ENCODE data around the gene FYCO1. TPM values are rescaled to one million over a fixed set of nuclear protein-coding genes. Genes with fewer than 3 reads are reported as not detected.

The FYCO1 gene
- total RNA-seq, 1 experiment from 2014 or later = 5.4 TPM

- Histone ChIP-seq H3K36me3 (no peaks in the 10 kb centered on the region), H3K4me1 (replicated peaks) (no peaks in the 10 kb centered on the region), H3K27ac (no peak overlapping the region), H3K27me3 (replicated peaks) (no peaks in the 10 kb centered on the region), H3K9me3 (replicated peaks) (no peaks in the 10 kb centered on the region), H3K4me3 (no peak overlapping the region)
- DNase-seq (ENCODE audit: low read depth in 1 of 2, low spot score in 2 of 2) = no peak
Measured at GRCh38 chr3:45873036-45873435, 122.6 kb downstream of the FYCO1 start.

GRCh38 chr3:45872569-45872968 is 123.1 kb downstream of the FYCO1 start:
- no peak for DNase-seq (ENCODE audit: low read depth in 1 of 2, low spot score in 2 of 2)
- no peaks in the 10 kb centered on the region for H3K27me3 ChIP-seq (replicated peaks)
- H3K27ac ChIP-seq = no peak overlapping the region
- no peaks in the 10 kb centered on the region for H3K9me3 ChIP-seq (replicated peaks)
- no peaks in the 10 kb centered on the region for H3K4me1 ChIP-seq (replicated peaks)
- no peak overlapping the region for H3K4me3 ChIP-seq
- H3K36me3 ChIP-seq = no peaks in the 10 kb centered on the region

GRCh38 chr3:45871780-45872179 is 123.8 kb downstream of the FYCO1 start:
- no peaks in the 10 kb centered on the region for H3K36me3 ChIP-seq
- no peak overlapping the region for H3K27ac ChIP-seq
- no peak for DNase-seq (ENCODE audit: low read depth in 1 of 2, low spot score in 2 of 2)
- H3K9me3 ChIP-seq (replicated peaks) = no peaks in the 10 kb centered on the region
- no peaks in the 10 kb centered on the region for H3K27me3 ChIP-seq (replicated peaks)
- H3K4me1 ChIP-seq (replicated peaks) = no peaks in the 10 kb centered on the region
- H3K4me3 ChIP-seq = no peak overlapping the region

DNA sequence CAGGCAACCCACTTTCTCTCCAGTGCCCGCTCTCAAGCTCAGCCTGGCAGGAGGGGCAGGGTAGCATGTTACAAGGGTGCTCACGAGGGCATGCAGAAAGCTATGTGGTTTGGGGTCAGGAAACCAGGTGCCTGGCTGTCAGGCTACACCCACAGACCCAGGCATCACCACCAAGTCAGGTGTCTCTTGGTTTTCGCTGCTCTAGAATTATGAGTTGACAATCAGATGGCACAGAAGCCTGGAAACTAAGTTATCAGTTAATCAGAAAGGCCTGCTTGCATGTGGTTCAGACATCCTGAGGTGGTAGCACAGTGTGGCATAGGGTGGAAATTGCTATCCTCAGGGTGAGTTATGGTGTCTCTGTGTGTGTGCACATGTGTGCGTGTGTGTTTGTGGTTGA is 125.5 kb downstream of the FYCO1 start:
- Histone ChIP-seq H3K4me1 (replicated peaks) (no peaks in the 10 kb centered on the region), H3K27me3 (replicated peaks) (no peaks in the 10 kb centered on the region), H3K4me3 (no peak overlapping the region), H3K9me3 (replicated peaks) (no peaks in the 10 kb centered on the region), H3K27ac (no peak overlapping the region), H3K36me3 (no peaks in the 10 kb centered on the region)
- no peak for DNase-seq (ENCODE audit: low read depth in 1 of 2, low spot score in 2 of 2)

DNA sequence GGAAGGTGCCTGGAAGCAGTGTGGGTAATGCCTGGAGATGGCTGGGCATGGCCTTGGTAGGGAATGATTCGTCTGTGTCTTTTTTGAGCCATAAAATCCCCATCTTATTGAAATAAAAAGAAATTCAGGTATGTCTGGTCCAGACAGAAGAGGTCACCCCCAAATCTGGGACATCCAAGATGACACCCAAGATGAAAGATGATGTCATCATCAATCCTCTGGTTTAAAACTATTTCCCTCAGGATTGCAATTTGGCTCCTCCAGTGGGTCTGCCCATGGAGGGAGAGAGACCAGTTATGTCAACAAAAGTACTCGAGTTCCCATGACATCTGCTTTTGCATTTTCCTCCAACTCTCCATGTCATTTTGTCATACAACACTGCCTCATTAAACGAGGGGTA is 126.0 kb downstream of the FYCO1 start:
- no peaks in the 10 kb centered on the region for H3K36me3 ChIP-seq
- H3K27me3 ChIP-seq (replicated peaks) = no peaks in the 10 kb centered on the region
- no peak overlapping the region for H3K27ac ChIP-seq

GRCh38 chr3:45868650-45869049 is 127.0 kb downstream of the FYCO1 start:
- H3K9me3 ChIP-seq (replicated peaks) = no peaks in the 10 kb centered on the region
- no peak overlapping the region for H3K27ac ChIP-seq
- no peaks in the 10 kb centered on the region for H3K36me3 ChIP-seq
- DNase-seq (ENCODE audit: low read depth in 1 of 2, low spot score in 2 of 2) = no peak
- no peak overlapping the region for H3K4me3 ChIP-seq
- H3K27me3 ChIP-seq (replicated peaks) = no peaks in the 10 kb centered on the region
- no peaks in the 10 kb centered on the region for H3K4me1 ChIP-seq (replicated peaks)

More for the DNA sequence above, 126.0 kb downstream of the FYCO1 start:
- no peaks in the 10 kb centered on the region for H3K9me3 ChIP-seq (replicated peaks)
- DNase-seq (ENCODE audit: low read depth in 1 of 2, low spot score in 2 of 2) = no peak
- H3K4me1 ChIP-seq (replicated peaks) = no peaks in the 10 kb centered on the region
- H3K4me3 ChIP-seq = no peak overlapping the region

GRCh38 chr3:45868213-45868612 is 127.4 kb downstream of the FYCO1 start:
- no peaks in the 10 kb centered on the region for H3K9me3 ChIP-seq (replicated peaks)
- no peaks in the 10 kb centered on the region for H3K27me3 ChIP-seq (replicated peaks)
- no peaks in the 10 kb centered on the region for H3K36me3 ChIP-seq
- no peak for DNase-seq (ENCODE audit: low read depth in 1 of 2, low spot score in 2 of 2)
- H3K27ac ChIP-seq = no peak overlapping the region
- no peaks in the 10 kb centered on the region for H3K4me1 ChIP-seq (replicated peaks)
- no peak overlapping the region for H3K4me3 ChIP-seq

Other genes with a start within 250 kb of the FYCO1 start
- 0.03 TPM in 1 of 2 replicates, not detected in the other for gene SLC6A20, start 199.3 kb downstream of the FYCO1 start, total RNA-seq (2014; rRNA removed; shearing (Covaris generic))
- 8.2 and 19.0 TPM in 2 replicates for gene LZTFL1, start 153.7 kb downstream of the FYCO1 start, total RNA-seq (2014; rRNA removed; shearing (Covaris generic))
- not detected in 2 replicates for gene CCR9, start 109.3 kb downstream of the FYCO1 start, total RNA-seq (2014; rRNA removed; shearing (Covaris generic))
- not detected in 2 replicates for gene CXCR6, start 52.4 kb downstream of the FYCO1 start, total RNA-seq (2014; rRNA removed; shearing (Covaris generic))
- not detected in 2 replicates for gene XCR1, start 31.7 kb upstream of the FYCO1 start, total RNA-seq (2014; rRNA removed; shearing (Covaris generic))
- gene CCR1, start 212.5 kb upstream of the FYCO1 start, total RNA-seq (2014; rRNA removed; shearing (Covaris generic)) = 0.87 and 1.3 TPM in 2 replicates
- gene CCR3, start 246.6 kb upstream of the FYCO1 start, total RNA-seq (2014; rRNA removed; shearing (Covaris generic)) = 0.29 and 0.66 TPM in 2 replicates

Data from SJSA1 (cell line).